ENCODE data around the gene CYP8B1.

DNA sequence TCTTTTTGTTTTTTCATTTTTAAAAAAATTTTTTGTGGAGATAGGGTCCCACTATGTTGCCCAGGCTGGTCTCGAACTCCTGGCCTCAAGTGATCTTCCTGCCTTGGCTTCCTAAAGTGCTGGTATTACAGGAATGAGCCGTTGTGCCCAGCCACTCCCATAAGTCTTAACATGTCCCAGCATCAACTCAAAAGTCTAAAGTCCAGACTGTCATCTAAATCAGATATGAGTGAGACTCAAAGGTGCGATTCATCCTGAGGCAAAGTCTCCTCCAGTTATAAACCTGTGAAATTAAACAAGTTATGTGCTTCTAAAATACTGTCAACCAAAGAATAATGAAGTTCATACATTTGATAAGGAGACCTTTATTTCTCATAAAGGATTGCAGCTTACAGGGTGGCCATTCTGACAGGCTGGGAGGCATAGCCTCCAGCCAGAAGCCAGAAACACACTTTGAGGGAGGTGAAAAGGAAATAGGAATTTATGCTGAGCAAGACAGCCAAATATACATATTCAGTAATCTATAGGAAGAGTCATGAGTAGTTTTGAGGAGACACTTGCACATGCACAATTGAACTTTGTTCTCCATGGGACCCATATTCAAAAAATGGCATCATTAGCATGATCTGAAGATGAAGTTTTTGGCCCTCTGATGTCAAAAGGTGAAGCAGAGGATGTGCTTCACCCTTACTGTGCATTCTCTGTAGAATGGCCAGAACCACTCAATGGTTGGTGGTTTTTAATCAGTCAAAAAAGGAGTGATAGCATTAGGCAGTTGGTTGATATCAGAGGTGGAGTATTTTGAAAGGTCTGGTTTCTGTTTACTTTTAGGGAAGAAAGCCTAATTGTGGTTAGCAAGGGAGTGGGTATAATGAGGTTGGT lies 19.3 kb upstream of the CYP8B1 start:
- TF ChIP-seq CTCF (IDR thresholded peaks at IDR 0.05; ENCODE audit: low read depth, low read length, poor library complexity, severe bottlenecking) = no peak
- no peak for TF ChIP-seq EZH2phosphoT487 (IDR thresholded peaks at IDR 0.05; ENCODE audit: borderline replicate concordance, low read length)

Measured in DOHH2 (cell line).